Small intestine (tissue), 7 donors: Measurements from ENCODE around the gene SMARCC2. TPM values are rescaled to one million over a fixed set of nuclear protein-coding genes. Genes with fewer than 3 reads are reported as not detected.

Source experiments
- DNase-seq, 2 donors: peaks; one replicate each; pipeline versions ENCODE4 v3.0.0 to v3.0.0-alpha.2; 2013
- FAIRE-seq: peaks from 2 replicates; lab custom pipeline; 2012; peaks lifted over from hg19 to GRCh38; lab: Jason Lieb, UNC
- H3K27ac ChIP-seq, 3 donors: one replicate each; pipeline ENCODE4 v1.5.1; 2013; ENCODE audit warnings: low read length in 2 of 3, mild to moderate bottlenecking in 2 of 3, control low read depth in 1 of 3, inconsistent platforms in 1 of 3, low read depth in 1 of 3, moderate library complexity in 1 of 3
- H3K27me3 ChIP-seq, 3 donors: one replicate each; pipeline ENCODE4 v1.6.1; 2013; ENCODE audit warnings: low read length in 3 of 3, inconsistent platforms in 1 of 3; ENCODE audit not compliant: control insufficient read depth in 3 of 3, insufficient read depth in 3 of 3
- H3K36me3 ChIP-seq, 3 donors: one replicate each; pipeline ENCODE4 v1.6.1; 2013; ENCODE audit warnings: low read length in 3 of 3, inconsistent platforms in 1 of 3, low read depth in 1 of 3, mild to moderate bottlenecking in 1 of 3, moderate library complexity in 1 of 3; ENCODE audit not compliant: control insufficient read depth in 3 of 3, insufficient read depth in 2 of 3
- H3K4me1 ChIP-seq, 3 donors: one replicate each; pipeline ENCODE4 v1.6.1; 2013; ENCODE audit warnings: low read length in 2 of 3, inconsistent platforms in 1 of 3, low read depth in 1 of 3, mild to moderate bottlenecking in 1 of 3, moderate library complexity in 1 of 3; ENCODE audit not compliant: control insufficient read depth in 3 of 3, insufficient read depth in 2 of 3
- H3K4me3 ChIP-seq, 3 donors: one replicate each; pipeline ENCODE4 v1.5.1; 2013; ENCODE audit warnings: low read length in 3 of 3, control low read depth in 1 of 3, inconsistent platforms in 1 of 3, low read depth in 1 of 3, mild to moderate bottlenecking in 1 of 3, moderate library complexity in 1 of 3
- H3K9me3 ChIP-seq, 2 donors: one replicate each; pipeline ENCODE4 v1.6.1; 2013; ENCODE audit warnings: low read depth in 1 of 2, low read length in 1 of 2; ENCODE audit not compliant: control insufficient read depth in 2 of 2, insufficient read depth in 1 of 2
- WGBS, 3 donors: extraction: QIAGEN DNeasy Blood & Tissue Kit; methylation state at CpG; one replicate each; pipeline ENCODE4 v1.1.7; 2013; 5-methylcytosine and 5-hydroxymethylcytosine counted together
- polyA plus RNA-seq, 4 donors: library from polyadenylated mRNA; stranded (reverse) in 3 of 4; unstranded in 1 of 4; fragments of 200-250 nt in 3 of 4; fragments of 120-200 nt in 1 of 4; gene quantifications; one replicate each; pipeline versions ENCODE4 v1.2.1 to v1.2.3, GENCODE V29; 2013
- donor health status: healthy with polysubstance abuse.
- donor health status: control.
- donor health status: control.
- donor health status: Bipolar disorder and iron deficiency.
- donor health status: healthy.

The SMARCC2 gene
- polyA plus RNA-seq, 4 donors, result 18.6 to 67.5 (median 25.7) TPM

GRCh38 chr12:56169229-56169759, 20.0 kb downstream of the SMARCC2 start:
- no peaks in the 10 kb centered on the region for H3K27me3 ChIP-seq
- 87 to 95% (median 88%) methylated on average over 11 of the region's 11 CpGs for WGBS, 3 donors
- no peak overlapping the region for H3K27ac ChIP-seq
- no peaks in the 10 kb centered on the region for H3K9me3 ChIP-seq
- FAIRE-seq, result no peak
- no peak for DNase-seq
- H3K36me3 ChIP-seq, result peaks cover 33 to 95% (median 48%) of the 10 kb centered on the region in 3 donors
- H3K4me3 ChIP-seq, result no peak overlapping the region
- H3K4me1 ChIP-seq, result no peaks in the 10 kb centered on the region

- DNase-seq (no peak), FAIRE-seq (no peak)
- H3K36me3 ChIP-seq, result peaks cover 32 to 96% (median 44%) of the 10 kb centered on the region in 3 donors
- 77 to 81% (median 80%) methylated on average over 4 of the region's 4 CpGs for WGBS, 3 donors
- no peaks in the 10 kb centered on the region for H3K9me3 ChIP-seq
- no peaks in the 10 kb centered on the region for H3K27me3 ChIP-seq
- H3K4me3 ChIP-seq, result no peak overlapping the region
- H3K4me1 ChIP-seq, result peaks cover 0 to 11% (median 4%) of the 10 kb centered on the region in 3 donors
- no peak overlapping the region for H3K27ac ChIP-seq
These were observed 23.9 kb downstream of the SMARCC2 start for GRCh38 chr12:56165369-56165768.

GRCh38 chr12:56164345-56164729, 24.9 kb downstream of the SMARCC2 start:
- peaks cover 27 to 96% (median 36%) of the 10 kb centered on the region in 3 donors for H3K36me3 ChIP-seq
- no peak for FAIRE-seq
- 90 to 91% (median 91%) methylated on average over 16 to 17 of the region's 17 CpGs for WGBS, 3 donors
- H3K9me3 ChIP-seq, result no peaks in the 10 kb centered on the region
- H3K4me3 ChIP-seq, result no peak overlapping the region
- H3K27me3 ChIP-seq, result no peaks in the 10 kb centered on the region
- DNase-seq, result no peak
- H3K27ac ChIP-seq, result no peak overlapping the region
- peaks cover 0 to 21% (median 4%) of the 10 kb centered on the region in 3 donors for H3K4me1 ChIP-seq

- H3K27ac ChIP-seq, result no peak overlapping the region
- H3K27me3 ChIP-seq, result no peaks in the 10 kb centered on the region
- no peak overlapping the region for H3K4me3 ChIP-seq
- H3K9me3 ChIP-seq, result no peaks in the 10 kb centered on the region
- peaks cover 27 to 93% (median 36%) of the 10 kb centered on the region in 3 donors for H3K36me3 ChIP-seq
- FAIRE-seq, result no peak
- 74 to 82% (median 79%) methylated on average over 11 of the region's 11 CpGs for WGBS, 3 donors
- H3K4me1 ChIP-seq, result peaks cover 0 to 22% (median 4%) of the 10 kb centered on the region in 3 donors
- DNase-seq, result no peak
These were observed 25.5 kb downstream of the SMARCC2 start for GRCh38 chr12:56163533-56164344.

GRCh38 chr12:56162468-56163290, 26.6 kb downstream of the SMARCC2 start:
- H3K4me3 ChIP-seq, result no peak overlapping the region
- 60 to 62% (median 61%) methylated on average over 11 of the region's 11 CpGs for WGBS, 3 donors
- no peaks in the 10 kb centered on the region for H3K27me3 ChIP-seq
- no peaks in the 10 kb centered on the region for H3K9me3 ChIP-seq
- peak overlapping the region in 2 of 3 donors; percentile 25 to 69 for H3K27ac ChIP-seq
- H3K4me1 ChIP-seq, result peaks cover 0 to 22% (median 4%) of the 10 kb centered on the region in 3 donors
- peaks cover 27 to 82% (median 35%) of the 10 kb centered on the region in 3 donors for H3K36me3 ChIP-seq
- FAIRE-seq (no peak), DNase-seq (peak; percentile 19 to 39)

GRCh38 chr12:56161690-56162351, 27.5 kb downstream of the SMARCC2 start:
- Histone ChIP-seq H3K4me3 (no peak overlapping the region), H3K36me3 (peaks cover 27 to 74% (median 31%) of the 10 kb centered on the region in 3 donors), H3K27ac (peak overlapping the region in 1 of 3 donors; percentile 100), H3K27me3 (no peaks in the 10 kb centered on the region), H3K4me1 (peaks cover 0 to 30% (median 4%) of the 10 kb centered on the region in 3 donors), H3K9me3 (no peaks in the 10 kb centered on the region)
- FAIRE-seq (no peak), DNase-seq (peak in 1 of 2 donors; percentile 9)
- 72 to 82% (median 80%) methylated on average over 10 of the region's 10 CpGs for WGBS, 3 donors

- no peak for DNase-seq
- peaks cover 0 to 30% (median 4%) of the 10 kb centered on the region in 3 donors for H3K4me1 ChIP-seq
- H3K27me3 ChIP-seq, result no peaks in the 10 kb centered on the region
- H3K4me3 ChIP-seq, result peak overlapping the region in 2 of 3 donors; percentile 64 to 97
- WGBS, 3 donors, result 64 to 71% (median 70%) methylated on average over 10 to 11 of the region's 11 CpGs
- no peaks in the 10 kb centered on the region for H3K9me3 ChIP-seq
- peak overlapping the region; percentile 92 to 100 (median 99) for H3K27ac ChIP-seq
- H3K36me3 ChIP-seq, result peaks cover 27 to 67% (median 31%) of the 10 kb centered on the region in 3 donors
- no peak for FAIRE-seq
These were observed 28.2 kb downstream of the SMARCC2 start for GRCh38 chr12:56160894-56161689.
